HG03139 (cell line): ENCODE measurements around the gene RAD18.
A peak's percentile ranks its signal among the peaks of the same experiment; 100 is the strongest.

Experiments
- ATAC-seq: cut with Tn5 transposase; IDR thresholded peaks from one replicate; pipeline ENCODE4 v1.9.1; 2021; ENCODE audit not compliant: unreplicated experiment

Gene RAD18

GRCh38 chr3:8966150-8966819 lies 3.0 kb upstream of the RAD18 start:
- ATAC-seq, result no peak

DNA sequence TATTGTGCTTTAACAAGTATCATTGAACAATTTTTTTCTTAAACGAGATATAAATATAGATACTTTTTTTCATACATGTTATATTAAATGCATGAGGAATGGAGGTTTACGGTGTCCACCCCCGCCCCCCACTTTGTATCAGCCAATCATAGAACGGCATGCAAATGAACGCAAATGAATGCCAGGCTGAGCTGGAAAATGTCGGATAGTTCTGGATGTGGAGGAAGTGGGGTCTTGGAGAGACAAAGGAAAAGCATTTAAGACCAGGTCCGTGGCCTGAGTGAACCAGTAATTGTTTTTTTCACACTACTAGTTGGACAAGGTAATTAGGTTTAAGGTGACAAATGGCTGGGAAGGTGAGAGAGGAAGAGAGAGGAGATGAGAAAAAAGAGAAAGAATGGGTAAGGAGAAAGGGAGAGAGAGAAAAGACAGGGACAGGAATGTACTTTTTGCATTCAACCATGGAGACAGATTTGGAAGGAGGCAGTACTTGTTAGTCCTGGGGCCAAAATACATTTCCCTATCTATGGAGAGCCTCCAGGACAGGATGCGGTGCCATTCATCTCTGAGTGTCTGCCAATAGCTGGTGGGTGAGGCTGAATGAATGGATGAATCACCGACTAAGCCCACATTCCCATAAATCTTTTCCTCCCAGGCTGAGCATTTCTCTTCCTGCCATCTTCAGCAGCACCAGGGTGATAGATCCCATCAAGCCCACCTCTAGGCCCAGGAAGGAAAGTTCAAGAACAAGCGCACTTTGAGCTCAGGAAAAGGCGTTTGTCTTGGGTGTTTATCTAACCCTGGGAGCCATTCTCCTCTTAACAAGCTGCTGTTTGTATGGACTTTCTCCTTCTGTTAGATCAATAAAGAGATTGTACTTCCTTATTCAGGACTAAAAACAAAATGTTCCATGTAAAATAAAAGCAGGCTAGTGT lies 1.4 kb upstream of the RAD18 start:
- ATAC-seq, result no peak

- ATAC-seq, result no peak
These were observed 928 bp downstream of the RAD18 start for GRCh38 chr3:8962226-8962861.

- no peak for ATAC-seq
These were observed 3.6 kb downstream of the RAD18 start for GRCh38 chr3:8959668-8960067.

- ATAC-seq, result peak; percentile 86
These were observed 8.1 kb downstream of the RAD18 start for GRCh38 chr3:8954938-8955763.

DNA sequence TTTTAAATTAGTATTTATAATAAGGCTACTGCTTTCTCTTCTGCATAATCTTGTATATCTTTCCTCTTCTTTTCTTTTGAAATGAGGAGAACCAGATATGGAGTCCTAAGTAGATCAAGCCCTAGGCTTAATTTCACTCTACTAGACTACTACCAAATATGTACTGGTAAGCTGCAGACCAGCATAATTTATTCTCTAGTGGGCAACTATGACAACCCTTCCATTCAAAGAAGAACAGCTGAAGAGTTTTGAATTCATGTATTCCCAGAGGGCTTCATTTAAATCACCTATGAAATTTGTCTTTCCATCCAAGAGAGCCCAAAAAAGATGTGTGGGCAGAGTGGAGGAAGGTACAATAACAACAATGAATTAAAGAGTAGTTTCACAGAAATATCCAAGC lies 10.0 kb downstream of the RAD18 start:
- ATAC-seq, result no peak

DNA sequence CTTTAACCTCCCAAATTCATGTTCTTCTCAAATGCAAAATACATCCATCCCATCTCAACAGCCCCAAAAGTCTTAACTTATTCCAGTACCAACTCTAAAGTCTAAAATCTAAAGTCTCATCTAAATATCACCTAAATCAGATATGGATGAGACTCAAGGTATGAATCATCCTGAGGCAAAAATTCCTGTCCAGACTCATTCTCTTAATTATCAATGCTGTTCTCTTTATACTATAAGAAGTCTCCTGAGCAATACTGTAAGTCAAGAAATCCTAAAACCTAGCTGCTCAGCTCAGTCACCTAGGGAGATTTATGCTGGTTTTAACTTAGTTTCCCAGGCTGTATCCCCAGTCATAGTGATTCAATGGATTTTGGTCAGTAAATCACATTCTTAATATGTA lies 11.1 kb downstream of the RAD18 start:
- ATAC-seq, result no peak

DNA sequence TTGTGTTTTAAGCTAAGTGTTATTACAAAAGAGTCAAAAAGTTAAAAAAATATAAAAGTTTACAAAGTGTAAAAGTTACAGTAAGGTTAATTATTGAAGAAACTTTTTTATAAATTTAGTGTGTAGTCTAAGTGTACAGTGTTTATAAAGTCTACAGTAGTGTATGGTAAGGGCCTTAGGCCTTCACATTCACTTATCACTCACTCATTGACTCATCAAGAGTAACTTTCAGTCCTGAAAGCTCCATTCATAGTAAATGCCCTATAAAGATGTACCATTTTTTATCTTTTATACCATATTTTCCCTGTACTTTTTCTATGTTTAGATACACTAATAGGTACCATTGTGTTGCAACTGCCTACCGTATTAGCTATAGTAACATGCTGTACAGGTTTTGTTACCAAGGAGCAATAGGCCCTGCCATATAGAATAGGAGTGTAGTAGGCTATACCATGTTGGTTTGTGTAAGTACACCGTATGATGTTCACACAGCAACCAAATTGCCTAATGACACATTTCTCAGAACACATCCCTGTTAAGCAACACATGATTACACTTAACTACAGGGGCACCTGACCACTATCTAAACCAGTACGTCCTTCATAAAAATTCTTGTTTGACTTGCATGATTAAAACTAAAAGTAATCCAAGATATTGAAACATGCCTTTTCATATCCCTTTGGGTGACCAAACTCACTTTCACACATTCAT lies 17.2 kb downstream of the RAD18 start:
- no peak for ATAC-seq

GRCh38 chr3:8942746-8943488 lies 20.4 kb downstream of the RAD18 start:
- no peak for ATAC-seq

- no peak for ATAC-seq
These were observed 21.2 kb downstream of the RAD18 start for GRCh38 chr3:8942115-8942514.

- no peak for ATAC-seq
These were observed 25.3 kb downstream of the RAD18 start for GRCh38 chr3:8938021-8938420.

GRCh38 chr3:8937064-8938020 lies 25.9 kb downstream of the RAD18 start:
- no peak for ATAC-seq

DNA sequence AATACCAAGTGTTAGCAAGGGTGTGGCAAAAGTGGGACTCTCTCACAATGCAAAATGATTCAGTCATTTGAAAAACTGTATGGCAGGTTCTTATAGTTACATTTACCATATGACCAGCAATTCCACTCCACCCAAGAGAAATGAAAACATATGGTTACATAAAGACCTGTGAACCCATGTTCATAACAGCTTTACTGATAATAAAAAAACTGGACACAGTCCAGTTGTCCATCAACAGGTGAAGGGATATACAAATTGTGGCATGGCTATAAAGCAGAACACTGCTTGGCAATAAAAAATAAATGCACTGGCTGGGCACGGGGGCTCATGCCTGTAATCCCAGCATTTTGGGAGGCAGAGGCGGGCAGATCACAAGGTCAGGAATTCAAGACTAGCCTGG lies 30.8 kb downstream of the RAD18 start:
- no peak for ATAC-seq

- no peak for ATAC-seq
These were observed 31.9 kb downstream of the RAD18 start for GRCh38 chr3:8931342-8931741.

DNA sequence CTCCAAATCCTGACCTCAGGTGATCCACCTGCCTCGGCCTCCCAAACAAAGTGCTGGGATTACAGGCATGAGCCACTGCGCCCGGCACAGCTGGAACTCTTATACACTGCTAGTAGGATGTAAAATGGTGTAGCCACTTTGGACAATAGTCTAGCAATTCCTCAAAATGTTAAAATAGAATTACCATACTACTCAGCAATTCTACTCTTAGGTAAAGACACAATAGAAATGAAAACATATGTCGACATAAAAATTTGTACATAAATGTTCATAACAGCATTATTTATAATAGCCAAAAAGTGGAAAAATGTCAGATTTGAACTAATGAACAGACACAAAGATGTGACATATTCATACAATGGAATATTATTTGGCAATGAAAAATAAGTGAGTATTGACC lies 33.4 kb downstream of the RAD18 start:
- ATAC-seq, result no peak

DNA sequence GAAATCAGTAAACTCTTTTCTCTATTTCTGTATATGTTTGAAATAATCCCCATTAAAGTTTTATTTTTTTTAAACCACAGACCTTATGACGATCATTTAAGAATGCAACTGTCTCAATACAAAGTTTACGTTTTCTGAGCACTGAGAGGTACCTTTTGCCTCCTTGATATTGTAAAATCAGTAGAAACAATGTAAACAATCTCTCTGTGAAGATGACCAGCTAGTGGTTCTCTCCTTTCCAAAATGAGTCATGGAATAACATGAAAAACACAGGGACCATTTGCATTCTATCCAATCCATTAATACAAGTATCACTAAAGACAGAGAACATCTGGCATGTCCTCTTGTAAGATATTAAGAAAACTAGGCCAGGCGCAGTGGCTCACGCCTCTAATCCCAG lies 48.8 kb downstream of the RAD18 start:
- ATAC-seq, result no peak

DNA sequence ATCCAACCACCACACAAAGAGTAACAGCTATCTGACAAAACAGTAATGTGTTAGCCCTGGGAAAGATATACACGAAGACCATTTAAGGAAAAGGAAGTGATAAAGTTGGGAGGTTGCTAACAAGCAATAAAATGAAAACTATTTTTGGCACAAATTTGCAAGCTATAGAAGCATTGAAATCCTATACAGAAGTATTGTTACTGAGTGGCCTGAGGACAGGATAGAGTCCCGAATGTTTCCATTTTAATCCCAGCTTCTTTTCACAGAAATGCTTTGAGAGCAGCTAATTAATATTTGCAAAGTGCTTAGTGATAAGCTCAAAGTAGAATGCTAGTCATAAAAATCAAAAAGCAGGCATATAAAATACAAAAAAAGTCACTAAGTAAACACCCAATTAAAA lies 51.5 kb downstream of the RAD18 start:
- ATAC-seq, result no peak

GRCh38 chr3:8909160-8909559 lies 54.1 kb downstream of the RAD18 start:
- no peak for ATAC-seq

- ATAC-seq, result no peak
These were observed 60.1 kb downstream of the RAD18 start for GRCh38 chr3:8903191-8903590.
